ENCODE data around the gene GINS2. TPM values are rescaled to one million over a fixed set of nuclear protein-coding genes. Genes with fewer than 3 reads are reported as not detected.

The GINS2 gene
- total and polyA plus RNA-seq, 2 donors (not counting 1 experiment from before 2014, with no cell fraction given) = 1.8 to 5.5 TPM

- no peak for DNase-seq (ENCODE audit: low read depth in 2 of 2)
- H3K27ac ChIP-seq (ENCODE audit: insufficient read depth, low read length) = no peak overlapping the region
- no peak for TF ChIP-seq EZH2 (IDR thresholded peaks at IDR 0.05; ENCODE audit: low read length, missing control alignments)
- TF ChIP-seq CTCF (conservative IDR thresholded peaks at IDR 0.05 in 1 of 2, IDR thresholded peaks at IDR 0.05 in 1 of 2; ENCODE audit: low read depth in 1 of 2, low read length in 2 of 2) = no peak
Measured at GRCh38 chr16:85689285-85689949, 663 bp upstream of the GINS2 start.

GRCh38 chr16:85687651-85688471, 893 bp downstream of the GINS2 start:
- H2AFZ ChIP-seq (ENCODE audit: low read length) = no peak overlapping the region
- H3K27me3 ChIP-seq (ENCODE audit: control insufficient read depth, insufficient read depth, low read length) = peaks cover 6% of the 10 kb centered on the region
- no peak for DNase-seq (ENCODE audit: low read depth in 2 of 2)
- no peaks in the 10 kb centered on the region for H3K36me3 ChIP-seq (ENCODE audit: control insufficient read depth, insufficient read depth, low read length)
- no peak for TF ChIP-seq CTCF (conservative IDR thresholded peaks at IDR 0.05 in 1 of 2, IDR thresholded peaks at IDR 0.05 in 1 of 2; ENCODE audit: low read depth in 1 of 2, low read length in 2 of 2)
- TF ChIP-seq EZH2 (IDR thresholded peaks at IDR 0.05; ENCODE audit: low read length, missing control alignments) = no peak
- no peak overlapping the region for H3K27ac ChIP-seq (ENCODE audit: insufficient read depth, low read length)
- peaks cover 3% of the 10 kb centered on the region for H3K4me1 ChIP-seq (ENCODE audit: control insufficient read depth, extremely low read depth, insufficient read depth, low read length)
- no peaks in the 10 kb centered on the region for H3K79me2 ChIP-seq (ENCODE audit: control insufficient read depth, insufficient read depth, low read length)
- H3K9me3 ChIP-seq (ENCODE audit: control insufficient read depth, insufficient read depth, low read depth, low read length) = no peaks in the 10 kb centered on the region
- H3K4me3 ChIP-seq (replicated peaks in 1 of 4; ENCODE audit: control extremely low read depth in 1 of 4, insufficient read depth in 1 of 4, low read depth in 3 of 4, low read length in 4 of 4) = peak overlapping the region; percentile 68 to 82 (median 70)
- H3K9ac ChIP-seq (ENCODE audit: insufficient read depth, low read length) = no peak overlapping the region
- peak overlapping the region; percentile 66 for H3K4me2 ChIP-seq (ENCODE audit: extremely low read depth, insufficient read depth, low read length)
- no peaks in the 10 kb centered on the region for H4K20me1 ChIP-seq (ENCODE audit: control insufficient read depth, extremely low read depth, insufficient read depth, low read length)

More at GRCh38 chr16:85689285-85689949, 663 bp upstream of the GINS2 start:
- Histone ChIP-seq H3K36me3 (ENCODE audit: control insufficient read depth, insufficient read depth, low read length) (no peaks in the 10 kb centered on the region), H3K4me2 (ENCODE audit: extremely low read depth, insufficient read depth, low read length) (peak overlapping the region; percentile 78), H2AFZ (ENCODE audit: low read length) (peak overlapping the region; percentile 44), H3K4me1 (ENCODE audit: control insufficient read depth, extremely low read depth, insufficient read depth, low read length) (peaks cover 3% of the 10 kb centered on the region), H3K4me3 (replicated peaks in 1 of 4; ENCODE audit: control extremely low read depth in 1 of 4, insufficient read depth in 1 of 4, low read depth in 3 of 4, low read length in 4 of 4) (peak overlapping the region; percentile 26 to 56 (median 42)), H3K9me3 (ENCODE audit: control insufficient read depth, insufficient read depth, low read depth, low read length) (no peaks in the 10 kb centered on the region), H3K9ac (ENCODE audit: insufficient read depth, low read length) (no peak overlapping the region), H3K27me3 (ENCODE audit: control insufficient read depth, insufficient read depth, low read length) (peaks cover 6% of the 10 kb centered on the region), H4K20me1 (ENCODE audit: control insufficient read depth, extremely low read depth, insufficient read depth, low read length) (no peaks in the 10 kb centered on the region), H3K79me2 (ENCODE audit: control insufficient read depth, insufficient read depth, low read length) (no peaks in the 10 kb centered on the region)

DNA sequence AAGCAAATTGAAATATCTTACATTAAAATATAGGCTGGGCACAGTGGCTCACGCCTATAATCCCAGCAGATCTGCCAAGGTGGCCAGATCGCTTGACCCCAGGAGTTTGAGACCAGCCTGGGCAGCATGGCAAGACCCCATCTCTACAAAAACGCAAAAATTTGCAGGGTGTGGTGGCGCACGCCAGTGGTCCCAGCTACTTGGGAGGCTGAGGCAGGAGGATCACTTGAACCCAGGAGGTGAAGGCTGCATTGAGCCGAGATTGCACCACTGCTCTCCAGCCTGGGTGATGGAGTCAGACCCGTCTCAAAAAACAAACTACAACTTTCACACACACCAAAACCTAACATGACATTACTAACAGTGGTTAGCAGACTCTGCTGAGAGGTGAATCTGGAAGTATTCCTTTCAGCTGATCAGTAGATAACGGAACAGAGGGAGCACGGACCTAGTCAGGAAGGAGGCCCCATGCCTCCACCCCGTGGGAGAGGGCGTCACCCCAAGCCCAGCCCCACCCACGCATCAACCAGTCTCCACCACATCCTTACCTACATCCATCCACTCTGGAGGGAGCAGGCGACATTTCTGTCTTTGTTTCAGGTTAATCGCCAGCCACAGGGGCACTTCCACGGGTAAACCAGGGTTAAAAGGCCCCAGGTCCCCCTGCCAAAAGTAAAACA, 1.7 kb downstream of the GINS2 start:
- no peaks in the 10 kb centered on the region for H3K36me3 ChIP-seq (ENCODE audit: control insufficient read depth, insufficient read depth, low read length)
- H3K9me3 ChIP-seq (ENCODE audit: control insufficient read depth, insufficient read depth, low read depth, low read length) = no peaks in the 10 kb centered on the region
- no peak overlapping the region for H3K4me2 ChIP-seq (ENCODE audit: extremely low read depth, insufficient read depth, low read length)
- no peak overlapping the region for H3K27ac ChIP-seq (ENCODE audit: insufficient read depth, low read length)
- H3K4me3 ChIP-seq (replicated peaks in 1 of 4; ENCODE audit: control extremely low read depth in 1 of 4, insufficient read depth in 1 of 4, low read depth in 3 of 4, low read length in 4 of 4) = no peak overlapping the region
- H3K27me3 ChIP-seq (ENCODE audit: control insufficient read depth, insufficient read depth, low read length) = peaks cover 6% of the 10 kb centered on the region
- no peak overlapping the region for H3K9ac ChIP-seq (ENCODE audit: insufficient read depth, low read length)
- DNase-seq (ENCODE audit: low read depth in 2 of 2) = no peak
- peaks cover 3% of the 10 kb centered on the region for H3K4me1 ChIP-seq (ENCODE audit: control insufficient read depth, extremely low read depth, insufficient read depth, low read length)
- no peak overlapping the region for H2AFZ ChIP-seq (ENCODE audit: low read length)
- no peaks in the 10 kb centered on the region for H3K79me2 ChIP-seq (ENCODE audit: control insufficient read depth, insufficient read depth, low read length)
- TF ChIP-seq EZH2 (IDR thresholded peaks at IDR 0.05; ENCODE audit: low read length, missing control alignments) (no peak), CTCF (conservative IDR thresholded peaks at IDR 0.05 in 1 of 2, IDR thresholded peaks at IDR 0.05 in 1 of 2; ENCODE audit: low read depth in 1 of 2, low read length in 2 of 2) (no peak)
- no peaks in the 10 kb centered on the region for H4K20me1 ChIP-seq (ENCODE audit: control insufficient read depth, extremely low read depth, insufficient read depth, low read length)

Data from fibroblast of lung (primary cell).